ENCODE results near the gene CCDC82.

DNA sequence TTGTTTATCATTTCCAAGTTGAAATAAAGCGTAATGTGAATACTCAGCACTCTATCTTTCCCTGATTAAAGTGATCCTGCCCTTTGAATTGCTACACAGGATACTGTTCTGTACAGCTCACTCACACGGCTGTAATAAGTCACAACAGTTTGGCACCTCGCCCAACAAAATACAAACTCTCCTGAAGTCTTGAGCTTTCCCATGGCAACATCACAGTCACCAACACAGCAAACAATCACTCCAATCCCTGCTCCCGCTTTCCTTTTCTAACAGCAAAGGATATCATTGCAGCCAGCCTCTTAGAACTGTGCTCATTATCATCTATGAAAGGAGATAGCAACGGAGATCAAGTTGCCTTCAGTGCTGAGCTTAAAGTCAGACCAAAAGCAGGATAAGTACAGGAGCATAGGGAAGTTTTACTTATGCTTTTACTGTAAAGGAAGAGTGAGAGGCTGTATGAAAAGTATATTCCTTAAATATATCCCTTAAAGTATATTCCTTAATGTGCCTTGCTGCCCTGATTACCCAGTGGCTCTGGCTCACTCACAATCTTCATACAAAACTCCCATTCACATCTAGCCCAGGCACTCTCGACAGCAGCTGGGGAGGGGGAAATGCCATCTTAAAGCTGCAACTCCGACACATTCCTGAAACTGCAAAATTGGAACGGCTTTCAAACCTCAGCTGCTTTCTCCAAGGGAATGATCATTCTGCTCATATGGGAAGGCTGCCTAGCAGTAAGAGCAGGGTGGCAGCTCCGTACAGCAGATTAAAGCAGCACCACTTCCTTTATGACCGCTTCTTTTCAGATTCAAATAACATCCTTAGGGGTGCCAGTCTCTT lies 82.6 kb downstream of the CCDC82 start:
- TF ChIP-seq ZNF274 (IDR thresholded peaks at IDR 0.05; ENCODE audit: low read depth, low read length) (no peak), YY1 (IDR thresholded peaks at IDR 0.05; ENCODE audit: insufficient read depth, insufficient read length) (no peak), SUZ12 (IDR thresholded peaks at IDR 0.05; ENCODE audit: extremely low read depth, insufficient read depth, insufficient read length) (no peak)

Measured in NT2/D1 (cell line).